ENCODE results near the gene BCOR. TPM values are rescaled to one million over a fixed set of nuclear protein-coding genes. Genes with fewer than 3 reads are reported as not detected.

BCOR gene
- total RNA-seq, 1 experiment from 2014 or later: 134 TPM

DNA sequence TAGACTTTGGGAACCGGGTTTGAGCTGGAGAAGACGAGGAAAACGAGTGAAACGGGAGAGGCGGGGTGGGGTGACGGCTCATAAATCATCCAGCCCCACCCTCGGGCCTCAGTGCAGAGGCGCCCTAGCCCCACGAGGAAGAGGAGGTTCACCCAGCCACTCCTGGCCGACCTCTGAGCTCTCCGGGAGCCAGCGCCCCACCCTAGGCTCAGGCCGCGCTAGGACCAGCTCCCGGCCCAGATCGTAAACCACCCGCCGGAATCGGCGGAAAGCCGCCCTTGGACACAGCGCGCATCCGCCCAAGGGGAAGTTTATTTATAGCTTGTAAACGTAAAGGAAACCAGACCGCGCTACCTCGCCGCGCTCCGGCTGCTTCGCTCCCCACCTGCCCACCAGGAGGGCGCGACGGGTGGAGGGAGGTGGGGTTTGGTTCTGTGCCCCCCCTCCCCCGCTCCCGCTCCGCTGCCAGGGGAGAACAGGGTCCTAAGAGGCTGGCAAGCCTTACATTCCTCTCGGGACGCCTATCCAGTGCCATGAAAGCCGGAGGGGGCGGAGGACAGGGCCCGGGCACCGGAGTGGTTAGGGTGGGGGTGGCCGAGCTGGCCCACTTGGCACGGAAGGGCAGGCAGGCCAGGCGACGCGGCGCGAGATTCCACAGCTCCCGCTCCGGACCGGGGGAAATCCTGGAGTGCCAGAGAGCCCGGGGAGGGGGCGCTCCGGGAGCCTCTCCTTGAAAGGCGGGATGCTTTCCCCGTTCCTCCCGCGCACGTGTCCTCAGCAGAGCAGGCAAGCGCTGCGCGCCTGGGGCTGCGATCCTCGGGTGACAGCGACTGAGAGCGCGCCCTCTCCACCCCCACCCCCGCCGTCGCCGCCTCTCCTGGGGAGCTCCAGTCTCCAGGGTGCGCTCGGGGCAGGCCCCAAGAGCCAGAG is 84.2 kb downstream of the BCOR start:
- H3K36me3 Mint-ChIP-seq (ENCODE audit: insufficient read depth in 1 of 3, low read depth in 3 of 3): peaks cover 0 to 1% (median 0%) of the 10 kb centered on the region in 3 experiments; a peak in 1 of 7 replicates
- peak overlapping the region; percentile 65 to 78 for H3K4me3 Mint-ChIP-seq
- H2BK120ac ChIP-seq (ENCODE audit: low read depth, low read length, poor library complexity, severe bottlenecking): no peak overlapping the region
- H3T11ph ChIP-seq (ENCODE audit: low read length): no peak overlapping the region
- no peaks in the 10 kb centered on the region for H3K79me2 ChIP-seq (ENCODE audit: insufficient read depth, low read length)
- peak; percentile 65 for DNase-seq
- H3K9ac ChIP-seq (ENCODE audit: extremely low read depth, insufficient read length, low read length): no peak overlapping the region
- H3K4me1 ChIP-seq (ENCODE audit: insufficient read depth, low read length): peaks cover 3% of the 10 kb centered on the region; the same call in 1 of the 2 replicates
- no peak overlapping the region for H2BK12ac ChIP-seq (ENCODE audit: insufficient read length, low read depth, low read length)
- H4K91ac ChIP-seq (ENCODE audit: insufficient read length, low read depth, low read length): no peak overlapping the region
- no peak overlapping the region for H4K8ac ChIP-seq (replicated peaks; ENCODE audit: insufficient read length, low read depth, low read length)
- no CpG with 5 or more reads among the region's 76 CpGs for WGBS (ENCODE audit: extremely low coverage, insufficient read length, low lambda C conversion rate)
- H3K23me2 ChIP-seq (ENCODE audit: insufficient read length, low read depth, low read length, poor library complexity, severe bottlenecking): peaks cover 18% of the 10 kb centered on the region
- peaks cover 24 to 40% of the 10 kb centered on the region in 2 experiments for H3K4me1 Mint-ChIP-seq
- H2BK20ac ChIP-seq (ENCODE audit: low read depth, low read length, poor library complexity, severe bottlenecking): no peak overlapping the region
- no peaks in the 10 kb centered on the region for H4K20me1 ChIP-seq (ENCODE audit: control insufficient read depth, insufficient read depth, insufficient read length)
- H3K4me2 ChIP-seq (ENCODE audit: insufficient read depth, insufficient read length, low read length): peak overlapping the region; percentile 94
- TF ChIP-seq, protein P1, sequence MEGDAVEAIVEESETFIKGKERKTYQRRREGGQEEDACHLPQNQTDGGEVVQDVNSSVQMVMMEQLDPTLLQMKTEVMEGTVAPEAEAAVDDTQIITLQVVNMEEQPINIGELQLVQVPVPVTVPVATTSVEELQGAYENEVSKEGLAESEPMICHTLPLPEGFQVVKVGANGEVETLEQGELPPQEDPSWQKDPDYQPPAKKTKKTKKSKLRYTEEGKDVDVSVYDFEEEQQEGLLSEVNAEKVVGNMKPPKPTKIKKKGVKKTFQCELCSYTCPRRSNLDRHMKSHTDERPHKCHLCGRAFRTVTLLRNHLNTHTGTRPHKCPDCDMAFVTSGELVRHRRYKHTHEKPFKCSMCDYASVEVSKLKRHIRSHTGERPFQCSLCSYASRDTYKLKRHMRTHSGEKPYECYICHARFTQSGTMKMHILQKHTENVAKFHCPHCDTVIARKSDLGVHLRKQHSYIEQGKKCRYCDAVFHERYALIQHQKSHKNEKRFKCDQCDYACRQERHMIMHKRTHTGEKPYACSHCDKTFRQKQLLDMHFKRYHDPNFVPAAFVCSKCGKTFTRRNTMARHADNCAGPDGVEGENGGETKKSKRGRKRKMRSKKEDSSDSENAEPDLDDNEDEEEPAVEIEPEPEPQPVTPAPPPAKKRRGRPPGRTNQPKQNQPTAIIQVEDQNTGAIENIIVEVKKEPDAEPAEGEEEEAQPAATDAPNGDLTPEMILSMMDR (conservative IDR thresholded peaks at IDR 0.05): no peak
- no peak overlapping the region for H3K23ac ChIP-seq (ENCODE audit: insufficient read length, low read depth, low read length)
- no peak overlapping the region for H2AFZ ChIP-seq (ENCODE audit: low read length)
- peaks cover 77% of the 10 kb centered on the region for H3K27me3 Mint-ChIP-seq (ENCODE audit: low read depth)
- peaks cover 43 to 47% of the 10 kb centered on the region in 2 experiments for H3K9me3 Mint-ChIP-seq
- H3K79me1 ChIP-seq (ENCODE audit: insufficient read depth, low read depth, low read length, poor library complexity, severe bottlenecking): no peaks in the 10 kb centered on the region
- H3K27ac ChIP-seq (ENCODE audit: insufficient read length, low read depth, low read length): no peak overlapping the region
- no peak overlapping the region for H3K4ac ChIP-seq (ENCODE audit: low read depth, low read length)
- no peak overlapping the region for H2BK15ac ChIP-seq (ENCODE audit: low read depth, low read length)
- peaks cover 46% of the 10 kb centered on the region for H3K27me3 ChIP-seq (ENCODE audit: insufficient read depth, low read length)
- no peak overlapping the region for H3K56ac ChIP-seq (ENCODE audit: insufficient read length, low read depth, low read length)
- no peak overlapping the region for H4K5ac ChIP-seq (ENCODE audit: insufficient read length, low read depth, low read length)
- H3K18ac ChIP-seq (ENCODE audit: insufficient read length, low read depth, low read length): no peak overlapping the region
- no peaks in the 10 kb centered on the region for H3K9me3 ChIP-seq (ENCODE audit: control insufficient read depth, low read depth, low read length)
- H3K14ac ChIP-seq (ENCODE audit: insufficient read depth, low read length): no peak overlapping the region; the same call in 1 of the 2 replicates
- H3K27ac Mint-ChIP-seq: no peak overlapping the region
- no peak overlapping the region for H2BK5ac ChIP-seq (ENCODE audit: insufficient read length, low read length)
- H2AK5ac ChIP-seq (ENCODE audit: insufficient read length, low read length): no peak overlapping the region

Data from H9 (cell line).